Measurements from ENCODE around the gene MACROD2.

- TF ChIP-seq CTCF (conservative IDR thresholded peaks at IDR 0.05; ENCODE audit: low read depth, low read length) (no peak), MAFK (IDR thresholded peaks at IDR 0.05; ENCODE audit: low read depth, low read length) (no peak), BHLHE40 (IDR thresholded peaks at IDR 0.05; ENCODE audit: low read depth, low read length) (no peak), RCOR1 (IDR thresholded peaks at IDR 0.05; ENCODE audit: insufficient replicate concordance, low read length) (no peak)
Observed at GRCh38 chr20:16081421-16081820, 2086.1 kb downstream of the MACROD2 start.

Data from IMR-90 (cell line).